A549 treated with RU486 at 1 μM for 4 hours (cell line): ENCODE results near the gene GSTO1. TPM values are rescaled to one million over a fixed set of nuclear protein-coding genes. Genes with fewer than 3 reads are reported as not detected.

Source experiments
- total RNA-seq: library from RNA; stranded (reverse); fragments of 200-300 nt; extraction: Qiagen RNA extraction; gene quantifications from 5 replicates; pipeline ENCODE4 v1.2.3, GENCODE V29; 2022; ENCODE audit warnings: low read depth

Gene GSTO1
- total RNA-seq = 249 to 294 TPM (median 255 TPM) in 5 replicates

GRCh38 chr10:104254493-104255310 lies at the start of gene GSTO1:
TSS of gene GSTO1 (plus strand) at chr10:104254892. CDS start at chr10:104254929, 37 bp downstream.

DNA sequence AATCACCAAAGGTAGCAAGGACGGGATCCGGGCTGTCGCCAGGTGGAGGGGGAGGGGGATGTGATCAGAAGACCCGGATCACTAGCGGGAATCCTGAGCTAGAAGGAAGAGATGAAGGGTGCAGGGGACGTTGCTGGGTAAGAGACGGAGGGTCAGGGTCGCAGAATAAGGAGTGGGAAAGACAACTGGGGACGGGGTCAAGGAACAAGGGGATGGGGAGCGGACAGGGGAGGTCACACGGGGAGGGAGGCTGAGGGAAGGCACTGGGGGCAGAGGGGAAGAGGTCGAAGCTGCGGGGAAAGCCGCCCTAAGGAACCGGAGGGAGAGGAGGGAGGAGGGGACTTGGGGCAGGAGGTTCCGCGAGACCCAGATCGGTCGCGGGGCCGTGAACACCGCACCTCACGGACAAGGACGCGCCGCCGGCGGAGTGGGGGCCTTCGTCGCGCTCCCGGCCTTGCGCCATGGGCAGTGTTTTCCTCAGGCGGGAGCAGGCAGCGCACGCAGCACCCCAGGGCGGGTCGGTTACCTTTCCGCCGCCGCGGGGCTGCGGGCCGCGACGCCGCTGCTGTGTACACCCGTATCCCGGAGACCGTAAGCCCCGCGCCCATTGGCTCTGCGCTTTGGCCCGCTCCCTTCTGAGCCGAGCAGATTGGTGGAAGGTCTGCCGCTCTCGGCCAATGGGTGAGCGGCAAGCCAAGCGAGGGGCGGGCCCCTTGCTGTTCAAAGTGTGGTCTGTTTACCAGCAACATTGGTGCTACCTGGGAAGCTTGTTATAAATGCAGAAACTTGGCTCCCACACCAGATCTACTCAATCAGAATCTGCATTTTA lies 22.7 kb upstream of the GSTO1 start, which contains the start of gene CFAP43:
TSS of gene CFAP43 (minus strand) at position 581 of the 829 bp plus-strand sequence. CDS start at position 463, 118 bp downstream.

GRCh38 chr10:104268713-104269645 lies 14.3 kb downstream of the GSTO1 start, which contains the start of gene GSTO2:
TSS of gene GSTO2 (plus strand) at chr10:104269184. CDS start at chr10:104274916, 5,732 bp downstream.

Other genes starting within 250 kb of the GSTO1 start
- gene COL17A1, start 169.0 kb upstream of the GSTO1 start, total RNA-seq = 2.0 to 2.8 TPM (median 2.3 TPM) in 5 replicates
- gene SFR1, start 132.7 kb upstream of the GSTO1 start, total RNA-seq = 9.6 to 19.3 TPM (median 15.9 TPM) in 5 replicates
- gene CFAP43, start 22.5 kb upstream of the GSTO1 start, total RNA-seq = 0.07 to 0.24 TPM (median 0.12 TPM) in 5 replicates
- gene GSTO2, start 14.3 kb downstream of the GSTO1 start, total RNA-seq = 1.7 to 3.7 TPM (median 2.1 TPM) in 5 replicates
- 58.2 to 82.2 TPM (median 72.4 TPM) in 5 replicates for gene ITPRIP, start 83.6 kb downstream of the GSTO1 start, total RNA-seq
- 0.05 to 0.30 TPM (median 0.09 TPM) in 4 of 5 replicates, not detected in the other for gene CFAP58, start 98.9 kb downstream of the GSTO1 start, total RNA-seq